DND-41 (cell line): Measurements from ENCODE around the gene MYOF.
"Not testable (repeated sequence)": the region's sequence is repeated elsewhere in the genome, so short reads cannot be mapped to it uniquely, and the experiment has no call there.

Source experiments
- ATAC-seq: fragments of 200-7000 bp; cut with Tn5 transposase; 3 replicates; pipeline ENCODE4 v1.9.1; 2021; ENCODE audit warnings: low read depth; ENCODE audit not compliant: insufficient read depth
- DNase-seq: peaks from one replicate; pipeline ENCODE4 v3.0.0-alpha.2; 2020
- H2AFZ ChIP-seq: 2 replicates; pipeline ENCODE4 v1.6.0; 2012; ENCODE audit warnings: low read depth, low read length
- H3K27ac ChIP-seq: 2 replicates; pipeline ENCODE4 v1.5.1; 2012; ENCODE audit warnings: low read length, inconsistent platforms
- H3K27me3 ChIP-seq: fragments of 200-600 bp; sonication (generic); 2 replicates; pipeline ENCODE4 v1.6.0; 2012; ENCODE audit warnings: low read length, mild to moderate bottlenecking, inconsistent platforms; ENCODE audit not compliant: insufficient read depth, poor library complexity
- H3K36me3 ChIP-seq: 2 replicates; pipeline ENCODE4 v1.5.1; 2012; ENCODE audit warnings: low read length, inconsistent platforms; ENCODE audit not compliant: insufficient read depth
- H3K4me1 ChIP-seq: 2 replicates; pipeline ENCODE4 v1.5.1; 2012; ENCODE audit warnings: mild to moderate bottlenecking, low read length; ENCODE audit not compliant: insufficient read depth
- H3K4me2 ChIP-seq: 2 replicates; pipeline ENCODE4 v1.6.0; 2012; ENCODE audit warnings: mild to moderate bottlenecking, moderate library complexity, low read length, inconsistent platforms; ENCODE audit not compliant: insufficient read depth
- H3K4me3 ChIP-seq, 2 experiments: fragments of 200-600 bp in 1 of 2; shearing (Covaris generic) in 1 of 2; 2 replicates each; pipeline ENCODE4 v1.5.1; 2012 to 2016; ENCODE audit warnings: inconsistent platforms in 2 of 2, low read length in 2 of 2, mild to moderate bottlenecking in 2 of 2, low read depth in 1 of 2, moderate library complexity in 1 of 2
- H3K79me2 ChIP-seq: 2 replicates; pipeline ENCODE4 v1.6.0; 2012; ENCODE audit warnings: low read length, inconsistent platforms; ENCODE audit not compliant: insufficient read depth
- H3K9ac ChIP-seq: 2 replicates; pipeline ENCODE4 v1.6.0; 2012; ENCODE audit warnings: low read depth, mild to moderate bottlenecking, inconsistent platforms, low read length, moderate library complexity
- H3K9me3 ChIP-seq: 2 replicates; pipeline ENCODE4 v1.5.1; 2012; ENCODE audit warnings: low read length, moderate library complexity, mild to moderate bottlenecking, inconsistent platforms; ENCODE audit not compliant: insufficient read depth, severe bottlenecking
- H4K20me1 ChIP-seq: 2 replicates; pipeline ENCODE4 v1.6.0; 2012; ENCODE audit warnings: low read length; ENCODE audit not compliant: insufficient read depth
- CTCF ChIP-seq: IDR thresholded peaks from 2 replicates; pipeline ENCODE4 v1.5.1; 2012; ENCODE audit warnings: borderline replicate concordance, low read length, moderate library complexity, mild to moderate bottlenecking; ENCODE audit not compliant: poor library complexity, severe bottlenecking; ENCODE audit errors: extremely low read depth
- EZH2 ChIP-seq: IDR thresholded peaks from 3 replicates; pipeline ENCODE4 v1.6.1; 2012; ENCODE audit warnings: borderline replicate concordance, low read depth, mild to moderate bottlenecking, moderate library complexity, low read length, inconsistent platforms; ENCODE audit not compliant: severe bottlenecking

Gene MYOF

GRCh38 chr10:93288679-93289634, 193.2 kb downstream of the MYOF start:
- H3K27ac ChIP-seq, result no peak overlapping the region
- no peak overlapping the region for H2AFZ ChIP-seq

GRCh38 chr10:93287775-93288174, 194.4 kb downstream of the MYOF start:
- TF ChIP-seq EZH2, result no peak
- TF ChIP-seq CTCF, result no peak
- Histone ChIP-seq H3K27ac (no peak overlapping the region), H3K9ac (no peak overlapping the region)

More at GRCh38 chr10:93288679-93289634, 193.2 kb downstream of the MYOF start:
- ATAC-seq (peak; percentile 64; the same call in 2 of the 3 replicates), DNase-seq (peak; percentile 60)
- no peaks in the 10 kb centered on the region for H3K79me2 ChIP-seq
- H4K20me1 ChIP-seq, result no peaks in the 10 kb centered on the region
- no peaks in the 10 kb centered on the region for H3K27me3 ChIP-seq
- H3K9me3 ChIP-seq, result no peaks in the 10 kb centered on the region
- no peak overlapping the region for H3K4me3 ChIP-seq
- TF ChIP-seq EZH2 (no peak), CTCF (peak; percentile 87)
- H3K36me3 ChIP-seq, result no peaks in the 10 kb centered on the region
- no peak overlapping the region for H3K4me2 ChIP-seq
- no peak overlapping the region for H3K9ac ChIP-seq
- no peaks in the 10 kb centered on the region for H3K4me1 ChIP-seq

GRCh38 chr10:93284246-93284645, 197.9 kb downstream of the MYOF start:
- not testable (repeated sequence) for DNase-seq, H3K79me2 ChIP-seq, H4K20me1 ChIP-seq, H3K36me3 ChIP-seq, H3K4me2 ChIP-seq, H3K4me1 ChIP-seq, H3K27ac ChIP-seq, H3K4me3 ChIP-seq, H2AFZ ChIP-seq, ATAC-seq, H3K9ac ChIP-seq, H3K9me3 ChIP-seq, H3K27me3 ChIP-seq

More at GRCh38 chr10:93287775-93288174, 194.4 kb downstream of the MYOF start:
- Histone ChIP-seq H3K9me3 (no peaks in the 10 kb centered on the region), H3K27me3 (no peaks in the 10 kb centered on the region), H3K4me2 (no peak overlapping the region), H3K36me3 (no peaks in the 10 kb centered on the region), H2AFZ (no peak overlapping the region), H4K20me1 (no peaks in the 10 kb centered on the region), H3K4me1 (no peaks in the 10 kb centered on the region), H3K79me2 (no peaks in the 10 kb centered on the region), H3K4me3 (no peak overlapping the region)
- ATAC-seq, result no peak
- DNase-seq, result no peak

GRCh38 chr10:93281367-93281720, 200.8 kb downstream of the MYOF start:
- Histone ChIP-seq H4K20me1 (no peaks in the 10 kb centered on the region), H3K27ac (no peak overlapping the region), H3K27me3 (no peaks in the 10 kb centered on the region), H3K4me3 (no peak overlapping the region), H3K4me2 (no peak overlapping the region), H3K9me3 (no peaks in the 10 kb centered on the region), H3K4me1 (no peaks in the 10 kb centered on the region), H2AFZ (no peak overlapping the region), H3K36me3 (no peaks in the 10 kb centered on the region), H3K9ac (no peak overlapping the region), H3K79me2 (no peaks in the 10 kb centered on the region)
- TF ChIP-seq EZH2, result no peak
- TF ChIP-seq CTCF, result no peak
- DNase-seq, result no peak
- ATAC-seq, result no peak
